ENCODE data around the gene FGF6. TPM values are rescaled to one million over a fixed set of nuclear protein-coding genes. Genes with fewer than 3 reads are reported as not detected.

The FGF6 gene
- total RNA-seq, 4 donors from 2014 or later, result not detected

DNA sequence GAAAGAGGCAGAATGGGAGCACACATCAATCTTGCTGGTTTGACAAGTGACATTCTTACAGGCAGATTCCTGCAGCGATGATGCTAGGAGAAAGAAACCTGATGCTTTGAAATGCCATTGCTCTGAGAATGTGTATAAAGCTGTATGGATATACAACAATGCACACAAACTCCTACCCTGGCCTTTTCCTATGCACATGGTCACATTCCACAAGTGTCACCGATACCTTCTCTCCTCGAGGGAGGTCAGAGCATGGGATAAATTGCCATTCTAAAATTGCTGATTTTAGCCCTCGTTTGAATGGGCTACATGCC lies 11.9 kb downstream of the FGF6 start:
- intact Hi-C loops (cut with DNase I), result no loop called here
- Histone ChIP-seq H3K4me3 (no peak overlapping the region), H3K27me3 (peaks cover 0 to 14% (median 0%) of the 10 kb centered on the region in 4 donors), H3K4me1 (no peaks in the 10 kb centered on the region), H3K36me3 (no peaks in the 10 kb centered on the region), H3K9me3 (no peaks in the 10 kb centered on the region), H3K27ac (no peak overlapping the region)
- TF ChIP-seq POLR2A (IDR thresholded peaks at IDR 0.05), result no peak
- TF ChIP-seq CTCF (IDR thresholded peaks at IDR 0.05), result no peak
- DNase-seq, result no peak
- 49 to 55% methylated on average over 4 of the region's 4 CpGs for WGBS, 2 donors

- H3K36me3 ChIP-seq, result no peaks in the 10 kb centered on the region
- no peak for TF ChIP-seq CTCF (IDR thresholded peaks at IDR 0.05)
- TF ChIP-seq POLR2A (IDR thresholded peaks at IDR 0.05), result no peak
- no peaks in the 10 kb centered on the region for H3K9me3 ChIP-seq
- H3K27ac ChIP-seq, result no peak overlapping the region
- H3K4me1 ChIP-seq, result no peaks in the 10 kb centered on the region
- H3K4me3 ChIP-seq, result no peak overlapping the region
- 64 to 67% methylated on average over 7 to 9 of the region's 9 CpGs for WGBS, 2 donors
- intact Hi-C loops (cut with DNase I), result no loop called here
- peaks cover 0 to 14% (median 0%) of the 10 kb centered on the region in 4 donors for H3K27me3 ChIP-seq
- no peak for DNase-seq
These were observed 12.5 kb downstream of the FGF6 start for GRCh38 chr12:4432878-4433744.

GRCh38 chr12:4431866-4432265 lies 13.7 kb downstream of the FGF6 start:
- intact Hi-C loops (cut with DNase I), result no loop called here
- no peak for DNase-seq

GRCh38 chr12:4431436-4431835 lies 14.2 kb downstream of the FGF6 start:
- no peak for DNase-seq
- Histone ChIP-seq H3K4me3 (no peak overlapping the region), H3K4me1 (no peaks in the 10 kb centered on the region), H3K36me3 (no peaks in the 10 kb centered on the region), H3K27ac (no peak overlapping the region), H3K9me3 (no peaks in the 10 kb centered on the region), H3K27me3 (peaks cover 0 to 14% (median 0%) of the 10 kb centered on the region in 4 donors)
- WGBS, 2 donors, result 55 to 62% methylated on average over 3 to 4 of the region's 4 CpGs
- intact Hi-C loops (cut with DNase I), result no loop called here
- TF ChIP-seq CTCF (IDR thresholded peaks at IDR 0.05), result no peak

More at GRCh38 chr12:4431866-4432265, 13.7 kb downstream of the FGF6 start:
- Histone ChIP-seq H3K4me3 (no peak overlapping the region), H3K9me3 (no peaks in the 10 kb centered on the region), H3K36me3 (no peaks in the 10 kb centered on the region), H3K4me1 (no peaks in the 10 kb centered on the region), H3K27me3 (peaks cover 0 to 14% (median 0%) of the 10 kb centered on the region in 4 donors), H3K27ac (no peak overlapping the region)
- 81 to 83% methylated on average over 6 of the region's 7 CpGs for WGBS, 2 donors
- TF ChIP-seq POLR2A (IDR thresholded peaks at IDR 0.05) (no peak), CTCF (IDR thresholded peaks at IDR 0.05) (no peak)

- Histone ChIP-seq H3K9me3 (no peaks in the 10 kb centered on the region), H3K4me3 (no peak overlapping the region), H3K36me3 (no peaks in the 10 kb centered on the region), H3K4me1 (no peaks in the 10 kb centered on the region), H3K27me3 (peaks cover 0 to 6% (median 0%) of the 10 kb centered on the region in 4 donors), H3K27ac (no peak overlapping the region)
- no peak for TF ChIP-seq POLR2A (IDR thresholded peaks at IDR 0.05)
- TF ChIP-seq CTCF (IDR thresholded peaks at IDR 0.05), result no peak
- 35 to 55% methylated on average over 6 of the region's 6 CpGs for WGBS, 2 donors
- intact Hi-C loops (cut with DNase I), result loop anchor here (5.0 kb wide), 1 partner anchor 98 kb away; no protein-coding TSS in a partner anchor
- no peak for DNase-seq
These were observed 21.2 kb downstream of the FGF6 start for GRCh38 chr12:4424422-4424821.

All from esophagus squamous epithelium (tissue), 5 donors.